HCT116 (cell line): ENCODE results near the gene TNNC2. TPM values are rescaled to one million over a fixed set of nuclear protein-coding genes. Genes with fewer than 3 reads are reported as not detected.

Experiments used
- ATAC-seq: fragments of 200-7000 bp; cut with Tn5 transposase; 2 replicates; pipeline ENCODE4 v1.9.1; 2020; ENCODE audit warnings: mild to moderate bottlenecking, moderate library complexity
- BruUV-seq: library from RNA; stranded (reverse); fragments of 400-500 nt; replicated peaks from 2 replicates; lab custom pipeline; 2021; lab: Mats Ljungman, UMichigan
- CTCF ChIA-PET: fragments of 300-600 bp; sonication (Branson Sonifier 250); formaldehyde crosslinking; loops from one replicate; lab custom pipeline; 2021; ENCODE audit warnings: antibody characterized with exemption; lab: Charles Lee
- POLR2A ChIA-PET: fragments of 300-600, 350-600 bp; sonication (Branson Sonifier 250); formaldehyde crosslinking; loops from one replicate; lab custom pipeline; 2021; ENCODE audit warnings: antibody characterized with exemption; lab: Charles Lee
- RAD21 ChIA-PET, 2 experiments: fragments of 300-600 bp; sonication (Branson Sonifier 250); formaldehyde crosslinking; loops; one replicate each; lab custom pipeline; 2023; ENCODE audit warnings: low total read pairs in 2 of 2; ENCODE audit not compliant: uncharacterized antibody in 2 of 2, unreplicated experiment in 2 of 2, low non-redundant PET in 1 of 2; lab: Charles Lee
- DNase-seq: peaks from one replicate; pipeline ENCODE4 v3.0.0-alpha.2; 2010; ENCODE audit warnings: low read depth, low spot score
- H2AFZ ChIP-seq: fragments of 200-600 bp; shearing (Covaris generic), sonication (generic); 2 replicates; pipeline ENCODE4 v1.6.1; 2017; ENCODE audit warnings: low read depth, mixed run types, mixed read lengths, antibody characterized with exemption, low read length; ENCODE audit not compliant: poor library complexity, severe bottlenecking
- H3K27ac ChIP-seq: 2 replicates; pipeline ENCODE4 v1.5.1; 2012; ENCODE audit warnings: low read depth, low read length
- H3K27me3 ChIP-seq: fragments of 200-600 bp; sonication (generic); 2 replicates; pipeline ENCODE4 v1.6.1; 2016; ENCODE audit warnings: mixed run types, low read length, mixed read lengths; ENCODE audit not compliant: insufficient read depth
- H3K36me3 ChIP-seq, 2 experiments: fragments of 200-500 bp in 1 of 2; fragments of 200-600 bp in 1 of 2; sonication (Bioruptor generic) in 1 of 2; sonication (generic) in 1 of 2; 2 replicates each; pipeline versions ENCODE4 v1.5.1 to v1.6.1; 2014 to 2016; ENCODE audit warnings: low read length in 2 of 2, inconsistent platforms in 1 of 2, mixed read lengths in 1 of 2, mixed run types in 1 of 2; ENCODE audit not compliant: insufficient read depth in 2 of 2, control insufficient read depth in 1 of 2
- H3K4me1 ChIP-seq, 2 experiments: fragments of 200-600 bp in 1 of 2; sonication (generic) in 1 of 2; 2 replicates each; pipeline versions ENCODE4 v1.5.1 to v1.6.1; 2012 to 2017; ENCODE audit warnings: low read length in 2 of 2, inconsistent platforms in 1 of 2, mild to moderate bottlenecking in 1 of 2, mixed read lengths in 1 of 2, mixed run types in 1 of 2, moderate library complexity in 1 of 2; ENCODE audit not compliant: insufficient read depth in 2 of 2, control insufficient read depth in 1 of 2
- H3K4me2 ChIP-seq: fragments of 200-600 bp; sonication (generic); 2 replicates; pipeline ENCODE4 v1.6.1; 2017; ENCODE audit warnings: mixed run types, low read length, mixed read lengths
- H3K4me3 ChIP-seq, 2 experiments: fragments of 200-600 bp in 1 of 2; sonication (generic) in 1 of 2; replicated peaks in 1 of 2; 2 replicates each; pipeline ENCODE4 v1.5.1; 2011 to 2016; ENCODE audit warnings: low read length in 2 of 2, control low read depth in 1 of 2, low read depth in 1 of 2, mild to moderate bottlenecking in 1 of 2, mixed read lengths in 1 of 2, mixed run types in 1 of 2
- H3K79me2 ChIP-seq: fragments of 200-600 bp; sonication (generic); 2 replicates; pipeline ENCODE4 v1.6.1; 2017; ENCODE audit warnings: mild to moderate bottlenecking, mixed run types, low read length, moderate library complexity, mixed read lengths; ENCODE audit not compliant: insufficient read depth
- H3K9ac ChIP-seq: fragments of 200-600 bp; sonication (generic); 2 replicates; pipeline ENCODE4 v1.6.1; 2016; ENCODE audit warnings: low read length, mixed read lengths
- H3K9me2 ChIP-seq: fragments of 200-600 bp; sonication (generic), shearing (Covaris generic); 2 replicates; pipeline ENCODE4 v1.6.1; 2017; ENCODE audit warnings: mixed run types, mild to moderate bottlenecking, moderate library complexity; ENCODE audit not compliant: insufficient read depth
- H3K9me3 ChIP-seq, 2 experiments: fragments of 200-500 bp in 1 of 2; fragments of 200-600 bp in 1 of 2; sonication (Bioruptor generic) in 1 of 2; sonication (generic) in 1 of 2; 2 replicates each; pipeline ENCODE4 v1.6.1; 2014 to 2017; ENCODE audit warnings: low read length in 2 of 2, mixed read lengths in 2 of 2, inconsistent platforms in 1 of 2, low read depth in 1 of 2, mild to moderate bottlenecking in 1 of 2, mixed run types in 1 of 2, moderate library complexity in 1 of 2; ENCODE audit not compliant: control insufficient read depth in 1 of 2, insufficient read depth in 1 of 2
- H4K20me1 ChIP-seq: fragments of 200-600 bp; sonication (generic), shearing (Covaris generic); 2 replicates; pipeline ENCODE4 v1.6.1; 2017; ENCODE audit warnings: mixed run types, mild to moderate bottlenecking, moderate library complexity; ENCODE audit not compliant: insufficient read depth
- CEBPB ChIP-seq: IDR thresholded peaks from 2 replicates; pipeline ENCODE4 v1.6.1; 2012; ENCODE audit warnings: low read depth
- CTCF ChIP-seq, 3 experiments: fragments of 200-600 bp in 1 of 3; sonication (generic) in 1 of 3; IDR thresholded peaks in 2 of 3; conservative IDR thresholded peaks in 1 of 3; 2 replicates each; pipeline ENCODE4 v1.5.1; 2012 to 2017; ENCODE audit warnings: low read depth in 2 of 3, low read length in 2 of 3, antibody characterized with exemption in 1 of 3, borderline replicate concordance in 1 of 3, control low read depth in 1 of 3, mild to moderate bottlenecking in 1 of 3, mixed read lengths in 1 of 3, mixed run types in 1 of 3, moderate library complexity in 1 of 3; ENCODE audit not compliant: insufficient read depth in 1 of 3
- EGR1 ChIP-seq: IDR thresholded peaks from 2 replicates; pipeline ENCODE4 v1.6.1; 2012; ENCODE audit warnings: low read depth
- ELF1 ChIP-seq: IDR thresholded peaks from 2 replicates; pipeline ENCODE4 v1.6.1; 2012; ENCODE audit warnings: low read depth, borderline replicate concordance
- MAX ChIP-seq: IDR thresholded peaks from 2 replicates; pipeline ENCODE4 v1.6.1; 2012
- SRF ChIP-seq: IDR thresholded peaks from 2 replicates; pipeline ENCODE4 v1.6.1; 2012; ENCODE audit warnings: low read depth
- TCF7L2 ChIP-seq: IDR thresholded peaks from 2 replicates; pipeline ENCODE4 v1.7.0; 2011; ENCODE audit warnings: borderline replicate concordance, inconsistent platforms; ENCODE audit not compliant: insufficient read depth, insufficient read length; ENCODE audit errors: extremely low read depth
- intact Hi-C: fragments of 100-400 bp; cut with micrococcal nuclease; formaldehyde crosslinking; loops from 2 replicates; pipeline ENCODE4 v1.10.0; 2022
- total RNA-seq: library from RNA; stranded (reverse); gene quantifications from one replicate; pipeline ENCODE4 v1.2.1, GENCODE V29; 2021; ENCODE audit not compliant: unreplicated experiment
- TF ChIP-seq, protein P1 (sequence below): IDR thresholded peaks from 2 replicates; pipeline ENCODE4 v1.6.1; 2011; ENCODE audit warnings: mild to moderate bottlenecking, low read length, moderate library complexity; ENCODE audit not compliant: insufficient replicate concordance; ENCODE audit errors: extremely low read depth

The TNNC2 gene
- total RNA-seq, 1 experiment from 2014 or later, result not detected

DNA sequence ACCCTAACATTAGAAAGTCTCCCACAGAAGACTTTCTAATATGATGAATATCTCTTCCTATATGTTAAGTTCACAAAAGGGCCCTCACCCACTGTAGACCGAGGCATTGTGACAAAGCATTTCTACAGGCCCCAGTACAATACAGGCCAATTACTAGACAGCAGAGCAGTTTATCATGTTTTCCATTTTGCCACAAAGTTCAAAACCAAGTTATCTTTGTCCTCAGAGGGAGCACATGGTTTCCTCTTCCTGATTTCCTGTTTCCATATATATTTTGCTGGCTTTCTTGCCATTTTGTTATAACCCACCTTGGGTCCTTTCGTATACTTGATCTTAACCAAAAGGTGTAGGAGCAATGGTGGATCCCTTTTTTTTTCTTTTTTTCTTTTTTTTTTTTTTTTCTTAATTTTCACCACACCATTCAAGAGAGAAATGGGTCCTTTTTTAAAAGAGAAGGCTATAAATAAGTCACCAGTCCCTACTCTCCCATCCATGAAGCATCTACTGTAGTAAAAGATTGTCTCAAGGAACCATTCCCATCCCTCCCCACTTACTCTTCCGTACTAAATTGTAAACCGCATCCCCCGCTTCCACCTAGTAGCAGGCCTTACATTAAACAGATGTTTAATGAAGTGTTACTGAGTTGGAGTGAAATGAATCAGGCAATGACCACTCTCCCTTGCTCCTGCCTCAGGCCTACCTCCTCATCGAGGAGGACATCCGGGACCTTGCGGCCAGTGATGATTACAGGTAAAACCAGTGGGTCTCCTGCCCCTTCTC is 16.7 kb downstream of the TNNC2 start:
- Histone ChIP-seq H3K9ac (no peak overlapping the region), H3K27ac (no peak overlapping the region), H3K4me2 (no peak overlapping the region), H3K79me2 (peaks cover 27% of the 10 kb centered on the region), H3K9me2 (no peaks in the 10 kb centered on the region), H3K9me3 (no peaks in the 10 kb centered on the region), H4K20me1 (no peaks in the 10 kb centered on the region), H3K4me3 (no peak overlapping the region), H3K4me1 (peaks cover 17 to 18% of the 10 kb centered on the region in 2 experiments; a peak in 3 of 4 replicates), H2AFZ (no peak overlapping the region), H3K36me3 (peaks cover 41 to 51% of the 10 kb centered on the region in 2 experiments), H3K27me3 (no peaks in the 10 kb centered on the region)
- ChIA-PET POLR2A (no interaction called here), RAD21 (no interaction called here), CTCF (interaction anchor here (1.1 to 1.2 kb wide), 2 partner anchors 12 to 160 kb away, joined by 3 read pairs; no protein-coding TSS in a partner anchor)
- no peak for ATAC-seq
- TF ChIP-seq, protein P1, sequence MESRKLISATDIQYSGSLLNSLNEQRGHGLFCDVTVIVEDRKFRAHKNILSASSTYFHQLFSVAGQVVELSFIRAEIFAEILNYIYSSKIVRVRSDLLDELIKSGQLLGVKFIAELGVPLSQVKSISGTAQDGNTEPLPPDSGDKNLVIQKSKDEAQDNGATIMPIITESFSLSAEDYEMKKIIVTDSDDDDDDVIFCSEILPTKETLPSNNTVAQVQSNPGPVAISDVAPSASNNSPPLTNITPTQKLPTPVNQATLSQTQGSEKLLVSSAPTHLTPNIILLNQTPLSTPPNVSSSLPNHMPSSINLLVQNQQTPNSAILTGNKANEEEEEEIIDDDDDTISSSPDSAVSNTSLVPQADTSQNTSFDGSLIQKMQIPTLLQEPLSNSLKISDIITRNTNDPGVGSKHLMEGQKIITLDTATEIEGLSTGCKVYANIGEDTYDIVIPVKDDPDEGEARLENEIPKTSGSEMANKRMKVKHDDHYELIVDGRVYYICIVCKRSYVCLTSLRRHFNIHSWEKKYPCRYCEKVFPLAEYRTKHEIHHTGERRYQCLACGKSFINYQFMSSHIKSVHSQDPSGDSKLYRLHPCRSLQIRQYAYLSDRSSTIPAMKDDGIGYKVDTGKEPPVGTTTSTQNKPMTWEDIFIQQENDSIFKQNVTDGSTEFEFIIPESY, result no peak
- TF ChIP-seq ELF1, result no peak
- no peak for TF ChIP-seq SRF
- TF ChIP-seq TCF7L2, result no peak
- no peak for TF ChIP-seq CTCF (IDR thresholded peaks at IDR 0.05 in 2 of 3, conservative IDR thresholded peaks at IDR 0.05 in 1 of 3; ENCODE audit: borderline replicate concordance in 1 of 3, insufficient read depth in 1 of 3, low read depth in 2 of 3, low read length in 2 of 3)
- no peak for TF ChIP-seq EGR1
- no peak for TF ChIP-seq MAX
- no peak for TF ChIP-seq CEBPB
- no TSS peak for BruUV-seq
- no peak for DNase-seq
- intact Hi-C loops, result loop anchor here (5.0 kb wide), 1 partner anchor 162 kb away; the partner anchor contains the start of gene ZNF335
